PFSK-1 (cell line): ENCODE data around the gene COX6A1.

Source experiments
- FOXP2 ChIP-seq: optimal IDR thresholded peaks from 2 replicates; pipeline ENCODE3; 2011; ENCODE audit warnings: borderline replicate concordance, control low read depth, inconsistent platforms; ENCODE audit not compliant: insufficient read depth; ENCODE audit errors: extremely low read length, extremely low read depth
- POLR2AphosphoS5 ChIP-seq: IDR thresholded peaks from 2 replicates; pipeline ENCODE4 v1.6.1; 2012; ENCODE audit warnings: low read depth, mild to moderate bottlenecking, control low read depth, low read length, moderate library complexity
- REST ChIP-seq, 2 experiments: IDR thresholded peaks; 2 replicates each; pipeline versions ENCODE4 v1.6.1 to v1.8.0; 2011 to 2012; ENCODE audit warnings: low read depth in 2 of 2, low read length in 2 of 2, control low read depth in 1 of 2, inconsistent platforms in 1 of 2, mild to moderate bottlenecking in 1 of 2, moderate library complexity in 1 of 2; ENCODE audit not compliant: insufficient read depth in 1 of 2
- SIN3A ChIP-seq: IDR thresholded peaks from 2 replicates; pipeline ENCODE4 v1.6.1; 2012; ENCODE audit warnings: mild to moderate bottlenecking, low read length, moderate library complexity, borderline replicate concordance; ENCODE audit not compliant: insufficient read depth
- TAF1 ChIP-seq: IDR thresholded peaks from 2 replicates; pipeline ENCODE4 v1.6.1; 2012; ENCODE audit warnings: low read length, control low read depth, borderline replicate concordance; ENCODE audit not compliant: insufficient read depth

The COX6A1 gene

GRCh38 chr12:120470150-120470784 is 32.4 kb downstream of the COX6A1 start:
- no peak for TF ChIP-seq FOXP2
- no peak for TF ChIP-seq TAF1
- no peak for TF ChIP-seq REST (IDR thresholded peaks at IDR 0.05; ENCODE audit: insufficient read depth in 1 of 2, low read depth in 2 of 2, low read length in 2 of 2)
- TF ChIP-seq POLR2AphosphoS5: no peak
- no peak for TF ChIP-seq SIN3A

- TF ChIP-seq REST (IDR thresholded peaks at IDR 0.05; ENCODE audit: insufficient read depth in 1 of 2, low read depth in 2 of 2, low read length in 2 of 2) (no peak), SIN3A (no peak), TAF1 (no peak), FOXP2 (no peak), POLR2AphosphoS5 (no peak)
Measured at GRCh38 chr12:120472521-120472920, 34.6 kb downstream of the COX6A1 start.

GRCh38 chr12:120473807-120474615 is 36.1 kb downstream of the COX6A1 start:
- TF ChIP-seq TAF1: no peak
- no peak for TF ChIP-seq FOXP2

GRCh38 chr12:120474616-120474960 is 36.7 kb downstream of the COX6A1 start:
- no peak for TF ChIP-seq TAF1
- TF ChIP-seq REST (IDR thresholded peaks at IDR 0.05; ENCODE audit: insufficient read depth in 1 of 2, low read depth in 2 of 2, low read length in 2 of 2): no peak
- no peak for TF ChIP-seq FOXP2
- no peak for TF ChIP-seq SIN3A
- TF ChIP-seq POLR2AphosphoS5: no peak

GRCh38 chr12:120475643-120476042 is 37.7 kb downstream of the COX6A1 start:
- no peak for TF ChIP-seq REST (IDR thresholded peaks at IDR 0.05; ENCODE audit: insufficient read depth in 1 of 2, low read depth in 2 of 2, low read length in 2 of 2)
- TF ChIP-seq FOXP2: no peak
- no peak for TF ChIP-seq TAF1
- no peak for TF ChIP-seq SIN3A
- no peak for TF ChIP-seq POLR2AphosphoS5
